Tibial nerve (tissue), 4 donors: Measurements from ENCODE around the gene LLGL2.

ENCODE experiments used
- CTCF ChIP-seq, 5 experiments: fragments of 200-600 bp in 3 of 5; fragments of 450-650 bp in 2 of 5; sonication (generic) in 3 of 5; IDR thresholded peaks; one replicate each; pipeline ENCODE4 v1.5.1; 2016 to 2019; ENCODE audit warnings: antibody characterized with exemption in 5 of 5, mild to moderate bottlenecking in 3 of 5, moderate library complexity in 2 of 5
- EP300 ChIP-seq, 2 donors: sonication (generic); formaldehyde crosslinking; IDR thresholded peaks; one replicate each; pipeline ENCODE4 v1.6.1; 2017; ENCODE audit warnings: antibody characterized with exemption in 2 of 2, mild to moderate bottlenecking in 1 of 2
- POLR2A ChIP-seq, 2 donors: fragments of 450-650 bp; IDR thresholded peaks; one replicate each; pipeline ENCODE4 v1.6.1; 2017; ENCODE audit warnings: antibody characterized with exemption in 2 of 2, mild to moderate bottlenecking in 2 of 2, moderate library complexity in 2 of 2

- no peak for TF ChIP-seq CTCF (IDR thresholded peaks at IDR 0.05)
- no peak for TF ChIP-seq EP300 (IDR thresholded peaks at IDR 0.05)
- no peak for TF ChIP-seq POLR2A (IDR thresholded peaks at IDR 0.05)
Observed at GRCh38 chr17:75621489-75621888, 96.0 kb downstream of the LLGL2 start.
